ENCODE results near the gene CMTM1. TPM values are rescaled to one million over a fixed set of nuclear protein-coding genes. Genes with fewer than 3 reads are reported as not detected.

The CMTM1 gene
- total RNA-seq, 1 experiment from 2014 or later, result 2.6 TPM

- Mint-ChIP-seq H3K36me3 (ENCODE audit: insufficient read depth in 1 of 3, low read depth in 3 of 3) (peaks cover 21 to 56% (median 53%) of the 10 kb centered on the region in 3 experiments), H3K4me3 (no peak overlapping the region), H3K4me1 (peaks cover 51 to 53% of the 10 kb centered on the region in 2 experiments), H3K27me3 (ENCODE audit: low read depth) (no peaks in the 10 kb centered on the region), H3K27ac (no peak overlapping the region), H3K9me3 (no peaks in the 10 kb centered on the region)
- Histone ChIP-seq H3K79me2 (ENCODE audit: insufficient read depth, low read length) (no peaks in the 10 kb centered on the region), H4K20me1 (ENCODE audit: control insufficient read depth, insufficient read depth, insufficient read length) (no peaks in the 10 kb centered on the region), H4K5ac (ENCODE audit: insufficient read length, low read depth, low read length) (no peak overlapping the region), H3K9me3 (ENCODE audit: control insufficient read depth, low read depth, low read length) (no peaks in the 10 kb centered on the region), H3K56ac (ENCODE audit: insufficient read length, low read depth, low read length) (no peak overlapping the region), H2BK5ac (ENCODE audit: insufficient read length, low read length) (no peak overlapping the region), H2BK15ac (ENCODE audit: low read depth, low read length) (no peak overlapping the region), H2BK12ac (ENCODE audit: insufficient read length, low read depth, low read length) (no peak overlapping the region), H3K27me3 (ENCODE audit: insufficient read depth, low read length) (no peaks in the 10 kb centered on the region), H3K9ac (ENCODE audit: extremely low read depth, insufficient read length, low read length) (no peak overlapping the region), H3K4ac (ENCODE audit: low read depth, low read length) (no peak overlapping the region), H3K23me2 (ENCODE audit: insufficient read length, low read depth, low read length, poor library complexity, severe bottlenecking) (no peaks in the 10 kb centered on the region), H4K8ac (replicated peaks; ENCODE audit: insufficient read length, low read depth, low read length) (no peak overlapping the region), H3T11ph (ENCODE audit: low read length) (no peak overlapping the region), H3K18ac (ENCODE audit: insufficient read length, low read depth, low read length) (no peak overlapping the region), H2AFZ (ENCODE audit: low read length) (no peak overlapping the region), H4K91ac (ENCODE audit: insufficient read length, low read depth, low read length) (no peak overlapping the region), H2BK20ac (ENCODE audit: low read depth, low read length, poor library complexity, severe bottlenecking) (no peak overlapping the region), H3K23ac (ENCODE audit: insufficient read length, low read depth, low read length) (no peak overlapping the region), H3K14ac (ENCODE audit: insufficient read depth, low read length) (no peak overlapping the region), H3K79me1 (ENCODE audit: insufficient read depth, low read depth, low read length, poor library complexity, severe bottlenecking) (no peaks in the 10 kb centered on the region), H3K27ac (ENCODE audit: insufficient read length, low read depth, low read length) (no peak overlapping the region), H2AK5ac (ENCODE audit: insufficient read length, low read length) (no peak overlapping the region), H3K4me1 (ENCODE audit: insufficient read depth, low read length) (peaks cover 9% of the 10 kb centered on the region; the same call in 1 of the 2 replicates), H3K4me2 (ENCODE audit: insufficient read depth, insufficient read length, low read length) (no peak overlapping the region), H2BK120ac (ENCODE audit: low read depth, low read length, poor library complexity, severe bottlenecking) (no peak overlapping the region)
- no peak for DNase-seq
- no CpG with 5 or more reads among the region's 12 CpGs for WGBS (ENCODE audit: extremely low coverage, insufficient read length, low lambda C conversion rate)
- TF ChIP-seq CTCF (conservative IDR thresholded peaks at IDR 0.05), result no peak
Observed at GRCh38 chr16:66619534-66620428, 53.5 kb downstream of the CMTM1 start.

Data from H9 (cell line).